ENCODE measurements around the gene FAM13A. TPM values are rescaled to one million over a fixed set of nuclear protein-coding genes. Genes with fewer than 3 reads are reported as not detected.

FAM13A gene
- total and polyA plus RNA-seq, 2 experiments from 2014 or later, result 19.3 to 44.2 TPM

DNA sequence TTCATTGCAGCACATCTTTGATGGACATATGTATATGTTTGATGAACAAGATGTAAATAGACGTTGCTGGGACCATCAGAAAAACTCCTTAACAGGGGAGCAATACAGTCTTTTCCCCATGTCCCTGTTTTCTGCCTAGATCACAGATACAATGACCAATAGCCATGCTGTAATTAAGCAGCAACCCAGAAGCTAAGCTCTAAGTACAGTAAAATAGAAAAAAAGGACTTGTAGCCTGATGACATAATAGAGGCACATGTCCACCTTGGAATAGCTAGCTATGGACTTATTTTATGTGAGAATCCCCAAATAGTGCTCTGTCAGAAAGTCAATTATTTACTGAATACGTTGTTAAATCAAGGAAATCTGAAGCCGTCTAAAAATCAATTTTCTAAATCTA, 14.9 kb downstream of the FAM13A start:
- Histone ChIP-seq H3K27me3 (no peaks in the 10 kb centered on the region), H3K27ac (no peak overlapping the region), H3K9me3 (ENCODE audit: low read depth) (no peaks in the 10 kb centered on the region), H3K4me1 (ENCODE audit: insufficient read depth) (no peaks in the 10 kb centered on the region), H3K4me3 (no peak overlapping the region), H2AFZ (no peak overlapping the region), H3K9me2 (replicated peaks; ENCODE audit: insufficient read depth) (no peaks in the 10 kb centered on the region), H4K20me1 (ENCODE audit: insufficient read depth, poor library complexity, severe bottlenecking) (no peaks in the 10 kb centered on the region), H3K36me3 (replicated peaks; ENCODE audit: insufficient read depth, low read depth) (no peaks in the 10 kb centered on the region), H3K79me2 (peaks cover 27% of the 10 kb centered on the region), H3K4me2 (no peak overlapping the region)
- TF ChIP-seq EZH2 (IDR thresholded peaks at IDR 0.05; ENCODE audit: borderline replicate concordance), result no peak
- TF ChIP-seq, protein P1, sequence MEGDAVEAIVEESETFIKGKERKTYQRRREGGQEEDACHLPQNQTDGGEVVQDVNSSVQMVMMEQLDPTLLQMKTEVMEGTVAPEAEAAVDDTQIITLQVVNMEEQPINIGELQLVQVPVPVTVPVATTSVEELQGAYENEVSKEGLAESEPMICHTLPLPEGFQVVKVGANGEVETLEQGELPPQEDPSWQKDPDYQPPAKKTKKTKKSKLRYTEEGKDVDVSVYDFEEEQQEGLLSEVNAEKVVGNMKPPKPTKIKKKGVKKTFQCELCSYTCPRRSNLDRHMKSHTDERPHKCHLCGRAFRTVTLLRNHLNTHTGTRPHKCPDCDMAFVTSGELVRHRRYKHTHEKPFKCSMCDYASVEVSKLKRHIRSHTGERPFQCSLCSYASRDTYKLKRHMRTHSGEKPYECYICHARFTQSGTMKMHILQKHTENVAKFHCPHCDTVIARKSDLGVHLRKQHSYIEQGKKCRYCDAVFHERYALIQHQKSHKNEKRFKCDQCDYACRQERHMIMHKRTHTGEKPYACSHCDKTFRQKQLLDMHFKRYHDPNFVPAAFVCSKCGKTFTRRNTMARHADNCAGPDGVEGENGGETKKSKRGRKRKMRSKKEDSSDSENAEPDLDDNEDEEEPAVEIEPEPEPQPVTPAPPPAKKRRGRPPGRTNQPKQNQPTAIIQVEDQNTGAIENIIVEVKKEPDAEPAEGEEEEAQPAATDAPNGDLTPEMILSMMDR (IDR thresholded peaks at IDR 0.05; ENCODE audit: poor library complexity), result no peak
- TF ChIP-seq EZH2phosphoT487 (IDR thresholded peaks at IDR 0.05; ENCODE audit: low read depth, severe bottlenecking, unreplicated experiment), result no peak
- WGBS (ENCODE audit: low lambda C conversion rate, missing lambda C conversion rate), result 89% methylated on average over 3 of the region's 3 CpGs
- DNase-seq (ENCODE audit: low spot score), result no peak

DNA sequence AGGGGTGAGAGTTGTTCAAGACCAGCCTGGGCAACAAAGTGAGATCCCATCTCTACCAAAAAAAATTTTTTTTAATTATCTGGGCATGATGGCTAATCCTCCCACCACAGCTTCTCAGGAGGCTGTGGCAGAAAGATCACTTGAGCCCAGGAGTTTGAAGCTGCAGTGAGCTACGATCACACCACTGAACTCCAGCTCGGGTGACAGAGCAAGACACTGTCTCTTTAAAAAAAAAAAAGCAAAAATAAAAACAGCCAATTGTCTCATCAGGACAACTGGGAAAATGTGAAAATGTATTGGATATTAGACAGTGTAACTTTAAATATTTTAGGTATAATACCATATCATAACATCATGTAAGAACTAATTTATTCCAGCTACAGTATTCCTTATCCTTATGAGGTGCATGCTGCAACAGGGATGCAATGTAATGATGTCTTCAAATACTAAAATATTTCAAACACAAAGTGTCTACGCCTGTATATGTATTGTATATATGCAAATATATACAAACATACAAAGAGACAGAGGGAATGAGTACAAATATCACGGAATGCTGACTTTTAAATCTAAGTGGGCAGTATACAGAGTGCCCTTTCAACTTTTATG, 17.2 kb downstream of the FAM13A start:
- TF ChIP-seq EZH2phosphoT487 (IDR thresholded peaks at IDR 0.05; ENCODE audit: low read depth, severe bottlenecking, unreplicated experiment) (no peak), EZH2 (IDR thresholded peaks at IDR 0.05; ENCODE audit: borderline replicate concordance) (no peak)
- TF ChIP-seq, protein P1 (IDR thresholded peaks at IDR 0.05; ENCODE audit: poor library complexity), result no peak
- Histone ChIP-seq H3K27me3 (no peaks in the 10 kb centered on the region), H4K20me1 (ENCODE audit: insufficient read depth, poor library complexity, severe bottlenecking) (no peaks in the 10 kb centered on the region), H3K79me2 (peaks cover 13% of the 10 kb centered on the region), H3K36me3 (replicated peaks; ENCODE audit: insufficient read depth, low read depth) (no peaks in the 10 kb centered on the region), H2AFZ (no peak overlapping the region), H3K9me3 (ENCODE audit: low read depth) (no peaks in the 10 kb centered on the region), H3K4me2 (no peak overlapping the region), H3K4me3 (no peak overlapping the region), H3K27ac (no peak overlapping the region), H3K4me1 (ENCODE audit: insufficient read depth) (no peaks in the 10 kb centered on the region), H3K9me2 (replicated peaks; ENCODE audit: insufficient read depth) (no peaks in the 10 kb centered on the region)
- no peak for DNase-seq (ENCODE audit: low spot score)
- 88% methylated on average over 4 of the region's 4 CpGs for WGBS (ENCODE audit: low lambda C conversion rate, missing lambda C conversion rate)

DNA sequence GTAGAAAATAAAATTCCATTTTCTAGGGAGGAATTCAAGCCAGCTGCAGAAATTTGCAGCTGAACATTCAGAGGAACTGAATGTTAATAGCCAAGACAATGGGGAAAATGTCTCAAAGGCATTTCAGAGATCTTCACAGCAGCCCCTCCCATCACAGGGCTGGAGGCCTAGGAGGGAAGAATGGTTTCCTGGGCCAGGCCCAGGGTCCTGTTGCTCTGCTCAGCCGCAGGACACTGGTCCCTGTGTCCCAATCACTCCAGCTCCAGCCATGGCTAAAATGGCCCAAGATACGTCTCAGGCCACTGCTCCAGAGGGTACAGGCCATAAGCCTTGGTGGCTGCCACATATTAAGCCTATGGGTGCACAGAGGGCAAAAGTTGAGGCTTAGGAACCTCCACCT, 20.4 kb downstream of the FAM13A start:
- peaks cover 9% of the 10 kb centered on the region for H3K79me2 ChIP-seq
- WGBS (ENCODE audit: low lambda C conversion rate, missing lambda C conversion rate), result 100% methylated on average over 2 of the region's 2 CpGs
- H4K20me1 ChIP-seq (ENCODE audit: insufficient read depth, poor library complexity, severe bottlenecking), result no peaks in the 10 kb centered on the region
- no peaks in the 10 kb centered on the region for H3K9me3 ChIP-seq (ENCODE audit: low read depth)
- H3K4me3 ChIP-seq, result no peak overlapping the region
- TF ChIP-seq EZH2phosphoT487 (IDR thresholded peaks at IDR 0.05; ENCODE audit: low read depth, severe bottlenecking, unreplicated experiment) (no peak), EZH2 (IDR thresholded peaks at IDR 0.05; ENCODE audit: borderline replicate concordance) (no peak)
- TF ChIP-seq, protein P1 (IDR thresholded peaks at IDR 0.05; ENCODE audit: poor library complexity), result no peak
- no peak for DNase-seq (ENCODE audit: low spot score)
- H3K4me1 ChIP-seq (ENCODE audit: insufficient read depth), result no peaks in the 10 kb centered on the region
- no peaks in the 10 kb centered on the region for H3K9me2 ChIP-seq (replicated peaks; ENCODE audit: insufficient read depth)
- no peaks in the 10 kb centered on the region for H3K27me3 ChIP-seq
- H3K36me3 ChIP-seq (replicated peaks; ENCODE audit: insufficient read depth, low read depth), result no peaks in the 10 kb centered on the region
- no peak overlapping the region for H3K4me2 ChIP-seq
- no peak overlapping the region for H2AFZ ChIP-seq
- no peak overlapping the region for H3K27ac ChIP-seq

All from hepatocyte (in vitro differentiated cells).